ENCODE results near the gene RAP1GDS1. TPM values are rescaled to one million over a fixed set of nuclear protein-coding genes. Genes with fewer than 3 reads are reported as not detected.

Gene RAP1GDS1
- total and polyA plus RNA-seq, 2 of the 13 experiments (the other 11 are each of a cell fraction or from before 2014, with no cell fraction given): 19.3 to 42.5 TPM

DNA sequence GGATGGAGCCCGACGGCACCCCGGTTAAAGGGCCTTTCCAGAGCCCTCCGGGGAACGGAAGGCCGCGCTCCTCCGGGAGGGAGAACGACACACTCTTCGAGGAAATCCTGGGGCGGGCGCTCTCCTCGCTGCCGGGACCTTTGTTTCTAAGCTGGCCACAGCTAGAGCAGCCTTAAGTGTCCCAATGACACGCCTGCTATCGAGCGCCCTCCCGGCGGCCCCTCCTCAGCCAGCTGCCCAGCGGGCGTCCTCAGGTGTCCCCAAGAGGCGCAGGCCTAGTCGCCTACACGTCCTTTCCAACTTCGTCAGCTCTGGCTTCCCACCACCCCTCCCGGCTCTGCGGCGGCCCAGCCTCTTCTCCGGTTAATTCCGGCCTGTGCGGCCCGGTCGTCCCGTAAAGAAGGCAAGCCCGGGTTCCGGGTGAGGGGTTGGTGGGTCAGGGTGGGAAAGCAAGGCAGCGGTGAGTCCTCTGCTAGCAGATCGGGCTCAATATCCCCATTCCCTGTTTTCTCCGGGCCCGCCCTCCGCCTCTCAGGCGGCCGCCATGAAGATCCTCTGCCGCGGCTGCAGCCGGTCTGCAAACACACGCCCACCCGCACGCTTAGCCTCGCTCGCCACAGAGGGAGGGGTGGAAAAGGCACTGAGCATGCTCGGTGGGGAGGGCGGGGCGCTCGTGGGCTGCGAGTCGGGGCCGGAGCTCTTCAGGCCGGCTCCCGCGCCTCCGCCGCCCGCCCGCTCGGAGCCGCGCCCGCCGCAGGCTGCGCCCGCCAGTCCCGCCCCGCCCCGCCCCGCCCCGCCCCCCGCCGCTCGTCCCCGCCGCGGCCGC lies at the start of gene RAP1GDS1 (continued):
- TF ChIP-seq, protein P1, sequence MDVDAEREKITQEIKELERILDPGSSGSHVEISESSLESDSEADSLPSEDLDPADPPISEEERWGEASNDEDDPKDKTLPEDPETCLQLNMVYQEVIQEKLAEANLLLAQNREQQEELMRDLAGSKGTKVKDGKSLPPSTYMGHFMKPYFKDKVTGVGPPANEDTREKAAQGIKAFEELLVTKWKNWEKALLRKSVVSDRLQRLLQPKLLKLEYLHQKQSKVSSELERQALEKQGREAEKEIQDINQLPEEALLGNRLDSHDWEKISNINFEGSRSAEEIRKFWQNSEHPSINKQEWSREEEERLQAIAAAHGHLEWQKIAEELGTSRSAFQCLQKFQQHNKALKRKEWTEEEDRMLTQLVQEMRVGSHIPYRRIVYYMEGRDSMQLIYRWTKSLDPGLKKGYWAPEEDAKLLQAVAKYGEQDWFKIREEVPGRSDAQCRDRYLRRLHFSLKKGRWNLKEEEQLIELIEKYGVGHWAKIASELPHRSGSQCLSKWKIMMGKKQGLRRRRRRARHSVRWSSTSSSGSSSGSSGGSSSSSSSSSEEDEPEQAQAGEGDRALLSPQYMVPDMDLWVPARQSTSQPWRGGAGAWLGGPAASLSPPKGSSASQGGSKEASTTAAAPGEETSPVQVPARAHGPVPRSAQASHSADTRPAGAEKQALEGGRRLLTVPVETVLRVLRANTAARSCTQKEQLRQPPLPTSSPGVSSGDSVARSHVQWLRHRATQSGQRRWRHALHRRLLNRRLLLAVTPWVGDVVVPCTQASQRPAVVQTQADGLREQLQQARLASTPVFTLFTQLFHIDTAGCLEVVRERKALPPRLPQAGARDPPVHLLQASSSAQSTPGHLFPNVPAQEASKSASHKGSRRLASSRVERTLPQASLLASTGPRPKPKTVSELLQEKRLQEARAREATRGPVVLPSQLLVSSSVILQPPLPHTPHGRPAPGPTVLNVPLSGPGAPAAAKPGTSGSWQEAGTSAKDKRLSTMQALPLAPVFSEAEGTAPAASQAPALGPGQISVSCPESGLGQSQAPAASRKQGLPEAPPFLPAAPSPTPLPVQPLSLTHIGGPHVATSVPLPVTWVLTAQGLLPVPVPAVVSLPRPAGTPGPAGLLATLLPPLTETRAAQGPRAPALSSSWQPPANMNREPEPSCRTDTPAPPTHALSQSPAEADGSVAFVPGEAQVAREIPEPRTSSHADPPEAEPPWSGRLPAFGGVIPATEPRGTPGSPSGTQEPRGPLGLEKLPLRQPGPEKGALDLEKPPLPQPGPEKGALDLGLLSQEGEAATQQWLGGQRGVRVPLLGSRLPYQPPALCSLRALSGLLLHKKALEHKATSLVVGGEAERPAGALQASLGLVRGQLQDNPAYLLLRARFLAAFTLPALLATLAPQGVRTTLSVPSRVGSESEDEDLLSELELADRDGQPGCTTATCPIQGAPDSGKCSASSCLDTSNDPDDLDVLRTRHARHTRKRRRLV (CRISPR knock-in tag; IDR thresholded peaks at IDR 0.05): peak; percentile 89; the same call in 1 of the 2 replicates
- TF ChIP-seq IRX3 (CRISPR knock-in tag; IDR thresholded peaks at IDR 0.05; ENCODE audit: borderline replicate concordance, low read depth): no peak
- no peak for TF ChIP-seq RFX1 (IDR thresholded peaks at IDR 0.05)
- TF ChIP-seq ARNT2 (CRISPR knock-in tag; IDR thresholded peaks at IDR 0.05; ENCODE audit: low read depth): peak; percentile 91
- TF ChIP-seq ZNF124 (CRISPR knock-in tag; IDR thresholded peaks at IDR 0.05): peak; percentile 76; the same call in 1 of the 2 replicates
- TF ChIP-seq POLR2A (IDR thresholded peaks at IDR 0.05; ENCODE audit: insufficient read depth in 1 of 2, low read depth in 2 of 2, low read length in 2 of 2): peak; percentile 80 to 86
- no peak for TF ChIP-seq NBN (conservative IDR thresholded peaks at IDR 0.05)
- TF ChIP-seq ZNF775 (CRISPR knock-in tag; IDR thresholded peaks at IDR 0.05; ENCODE audit: borderline replicate concordance): no peak
- TF ChIP-seq ARNTL (CRISPR knock-in tag; IDR thresholded peaks at IDR 0.05): peak; percentile 71
- TF ChIP-seq ZNF790 (CRISPR knock-in tag; IDR thresholded peaks at IDR 0.05; ENCODE audit: borderline replicate concordance): no peak
- TF ChIP-seq, protein P2, sequence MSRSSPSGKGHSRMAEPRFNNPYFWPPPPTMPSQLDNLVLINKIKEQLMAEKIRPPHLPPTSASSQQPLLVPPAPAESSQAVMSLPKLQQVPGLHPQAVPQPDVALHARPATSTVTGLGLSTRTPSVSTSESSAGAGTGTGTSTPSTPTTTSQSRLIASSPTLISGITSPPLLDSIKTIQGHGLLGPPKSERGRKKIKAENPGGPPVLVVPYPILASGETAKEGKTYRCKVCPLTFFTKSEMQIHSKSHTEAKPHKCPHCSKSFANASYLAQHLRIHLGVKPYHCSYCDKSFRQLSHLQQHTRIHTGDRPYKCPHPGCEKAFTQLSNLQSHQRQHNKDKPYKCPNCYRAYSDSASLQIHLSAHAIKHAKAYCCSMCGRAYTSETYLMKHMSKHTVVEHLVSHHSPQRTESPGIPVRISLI (CRISPR knock-in tag; IDR thresholded peaks at IDR 0.05; ENCODE audit: borderline replicate concordance): peak; percentile 16; the same call in 1 of the 2 replicates
- no peak for TF ChIP-seq GTF3A (CRISPR knock-in tag; conservative IDR thresholded peaks at IDR 0.05)
- no peak for TF ChIP-seq JDP2 (CRISPR knock-in tag; IDR thresholded peaks at IDR 0.05; ENCODE audit: borderline replicate concordance)
- TF ChIP-seq CREM (IDR thresholded peaks at IDR 0.05): 0 out of 2 replicates have a peak, but pooled peaks have one; percentile 36
- no peak for TF ChIP-seq CREM (CRISPR knock-in tag; IDR thresholded peaks at IDR 0.05)
- TF ChIP-seq ZNF547 (CRISPR knock-in tag; IDR thresholded peaks at IDR 0.05): 0 out of 2 replicates have a peak, but pooled peaks have one; percentile 42
- no peak for TF ChIP-seq CCAR2 (optimal IDR thresholded peaks at IDR 0.05; ENCODE audit: low read depth, low read length)
- TF ChIP-seq ZNF546 (CRISPR knock-in tag; conservative IDR thresholded peaks at IDR 0.05): peak; percentile 40; the same call in 1 of the 2 replicates
- TF ChIP-seq ZNF629 (CRISPR knock-in tag; conservative IDR thresholded peaks at IDR 0.05): no peak
- no peak for TF ChIP-seq EP300 (IDR thresholded peaks at IDR 0.05; ENCODE audit: low read depth in 2 of 2, low read length in 2 of 2)
- TF ChIP-seq EP300 (CRISPR knock-in tag; IDR thresholded peaks at IDR 0.05; ENCODE audit: borderline replicate concordance): no peak
- TF ChIP-seq ZNF101 (CRISPR knock-in tag; IDR thresholded peaks at IDR 0.05; ENCODE audit: borderline replicate concordance, low read depth): no peak
- 0 out of 2 replicates have a peak, but pooled peaks have one; percentile 28 for TF ChIP-seq ZNF557 (CRISPR knock-in tag; IDR thresholded peaks at IDR 0.05)
- TF ChIP-seq HIVEP1 (CRISPR knock-in tag; IDR thresholded peaks at IDR 0.05): peak; percentile 64; the same call in 1 of the 2 replicates
- 0 out of 2 replicates have a peak, but pooled peaks have one; percentile 9 for TF ChIP-seq MTF2 (CRISPR knock-in tag; IDR thresholded peaks at IDR 0.05; ENCODE audit: borderline replicate concordance)
- TF ChIP-seq MEIS1 (CRISPR knock-in tag; IDR thresholded peaks at IDR 0.05; ENCODE audit: borderline replicate concordance): no peak

Measured in HepG2 (cell line).